Uterus (tissue), 4 donors: Measurements from ENCODE around the gene FAM114A2. TPM values are rescaled to one million over a fixed set of nuclear protein-coding genes. Genes with fewer than 3 reads are reported as not detected.

Source experiments
- DNase-seq, 2 donors: peaks; one replicate each; pipeline ENCODE4 v3.0.0-alpha.2; 2019 to 2020
- H3K27ac ChIP-seq, 2 donors: fragments of 200-600 bp; sonication (generic); 1 replicate in 1 of 2; 2 replicates in 1 of 2; pipeline ENCODE4 v1.5.1; 2016 to 2018
- H3K27me3 ChIP-seq, 2 donors: fragments of 200-600 bp; sonication (generic); one replicate each; pipeline ENCODE4 v1.5.1; 2018 to 2019; ENCODE audit warnings: control low read depth in 1 of 2
- H3K36me3 ChIP-seq, 2 donors: fragments of 200-600 bp; sonication (generic); one replicate each; pipeline ENCODE4 v1.5.1; 2019; ENCODE audit warnings: control low read depth in 1 of 2
- H3K4me1 ChIP-seq, 2 donors: fragments of 200-600 bp; sonication (generic); one replicate each; pipeline ENCODE4 v1.5.1; 2018 to 2019; ENCODE audit warnings: control low read depth in 1 of 2
- H3K4me3 ChIP-seq, 2 donors: fragments of 200-600 bp; sonication (generic); 1 replicate in 1 of 2; 2 replicates in 1 of 2; pipeline ENCODE4 v1.5.1; 2018 to 2019; ENCODE audit warnings: mild to moderate bottlenecking in 1 of 2
- H3K9me3 ChIP-seq, 2 donors: fragments of 200-600 bp; sonication (generic); one replicate each; pipeline ENCODE4 v1.5.1; 2019; ENCODE audit warnings: control low read depth in 1 of 2
- POLR2A ChIP-seq, 2 donors: fragments of 450-650 bp; IDR thresholded peaks; one replicate each; pipeline ENCODE4 v1.6.1; 2016; ENCODE audit warnings: antibody characterized with exemption in 2 of 2, mild to moderate bottlenecking in 1 of 2, moderate library complexity in 1 of 2
- intact Hi-C: fragments of 100-400 bp; cut with DNase I; formaldehyde crosslinking; loops from one replicate; pipeline ENCODE4 v1.15.1; 2023; ENCODE audit warnings: low total_unique reads
- total RNA-seq, 4 donors: library from RNA; depleted of rRNA in 3 of 4; stranded (reverse); fragments of >200 nt in 3 of 4; gene quantifications; one replicate each; pipeline versions ENCODE4 v1.1.0 to v1.2.4, GENCODE V29; 2014 to 2023
- TF ChIP-seq, protein P1 (sequence below), 4 experiments: fragments of 200-600 bp in 2 of 4; fragments of 450-650 bp in 2 of 4; sonication (generic) in 2 of 4; IDR thresholded peaks; one replicate each; pipeline ENCODE4 v1.5.1; 2016 to 2019; ENCODE audit warnings: antibody characterized with exemption in 4 of 4, mild to moderate bottlenecking in 2 of 4, moderate library complexity in 1 of 4
- donor health status: DM: yes; HTN: yes; CAD: no.

The FAM114A2 gene
- total RNA-seq, 4 donors from 2014 or later: 26.9 to 71.3 (median 43.9) TPM

DNA sequence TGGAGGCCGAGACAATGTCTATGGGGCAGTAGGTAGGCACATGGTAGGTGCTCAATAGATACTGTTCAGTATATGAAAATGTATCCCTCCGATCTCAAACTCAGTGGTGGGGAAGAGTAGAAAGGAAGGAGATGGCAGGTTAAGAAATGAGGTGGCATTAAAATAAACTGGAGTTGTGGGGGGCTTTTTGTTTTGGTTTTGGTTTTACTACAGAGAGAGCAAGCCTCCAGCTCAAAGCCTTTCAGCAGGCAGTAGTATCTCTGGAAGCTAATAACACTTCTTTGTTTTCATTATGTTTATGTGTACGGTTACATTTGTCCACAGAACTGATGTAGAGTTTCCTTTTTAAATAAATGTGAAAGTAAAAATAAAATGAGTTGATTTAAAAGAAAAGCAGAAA lies 8.6 kb upstream of the FAM114A2 start:
- H3K27ac ChIP-seq: no peak overlapping the region
- no peaks in the 10 kb centered on the region for H3K9me3 ChIP-seq
- H3K4me3 ChIP-seq: no peak overlapping the region
- DNase-seq: no peak
- no peaks in the 10 kb centered on the region for H3K4me1 ChIP-seq
- H3K36me3 ChIP-seq: no peaks in the 10 kb centered on the region
- TF ChIP-seq, protein P1, sequence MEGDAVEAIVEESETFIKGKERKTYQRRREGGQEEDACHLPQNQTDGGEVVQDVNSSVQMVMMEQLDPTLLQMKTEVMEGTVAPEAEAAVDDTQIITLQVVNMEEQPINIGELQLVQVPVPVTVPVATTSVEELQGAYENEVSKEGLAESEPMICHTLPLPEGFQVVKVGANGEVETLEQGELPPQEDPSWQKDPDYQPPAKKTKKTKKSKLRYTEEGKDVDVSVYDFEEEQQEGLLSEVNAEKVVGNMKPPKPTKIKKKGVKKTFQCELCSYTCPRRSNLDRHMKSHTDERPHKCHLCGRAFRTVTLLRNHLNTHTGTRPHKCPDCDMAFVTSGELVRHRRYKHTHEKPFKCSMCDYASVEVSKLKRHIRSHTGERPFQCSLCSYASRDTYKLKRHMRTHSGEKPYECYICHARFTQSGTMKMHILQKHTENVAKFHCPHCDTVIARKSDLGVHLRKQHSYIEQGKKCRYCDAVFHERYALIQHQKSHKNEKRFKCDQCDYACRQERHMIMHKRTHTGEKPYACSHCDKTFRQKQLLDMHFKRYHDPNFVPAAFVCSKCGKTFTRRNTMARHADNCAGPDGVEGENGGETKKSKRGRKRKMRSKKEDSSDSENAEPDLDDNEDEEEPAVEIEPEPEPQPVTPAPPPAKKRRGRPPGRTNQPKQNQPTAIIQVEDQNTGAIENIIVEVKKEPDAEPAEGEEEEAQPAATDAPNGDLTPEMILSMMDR (IDR thresholded peaks at IDR 0.05): no peak
- TF ChIP-seq POLR2A (IDR thresholded peaks at IDR 0.05): no peak
- intact Hi-C loops: no loop called here
- H3K27me3 ChIP-seq: no peaks in the 10 kb centered on the region

DNA sequence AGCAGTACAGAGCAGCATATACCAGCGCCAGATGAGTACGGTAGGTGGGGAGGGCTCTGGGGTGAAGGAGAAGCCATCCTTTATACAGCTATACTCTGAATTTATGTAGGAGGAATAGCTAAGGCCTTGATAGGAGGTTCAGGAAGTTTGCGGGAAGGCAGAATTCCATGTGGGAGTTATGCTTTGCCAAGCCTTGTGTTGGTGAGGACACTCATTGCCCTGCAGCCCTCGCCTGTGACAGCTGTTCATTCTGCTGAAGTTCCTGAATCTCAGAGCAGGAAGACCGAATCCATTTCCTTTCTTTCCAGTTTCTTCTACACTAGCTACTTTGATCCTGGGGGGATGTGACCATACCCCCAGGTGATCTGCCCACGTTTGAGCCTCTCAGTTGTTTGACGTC lies 7.8 kb upstream of the FAM114A2 start:
- TF ChIP-seq, protein P1 (IDR thresholded peaks at IDR 0.05): no peak
- no peak for TF ChIP-seq POLR2A (IDR thresholded peaks at IDR 0.05)
- Histone ChIP-seq H3K27me3 (no peaks in the 10 kb centered on the region), H3K4me1 (no peaks in the 10 kb centered on the region), H3K9me3 (no peaks in the 10 kb centered on the region), H3K36me3 (no peaks in the 10 kb centered on the region), H3K4me3 (no peak overlapping the region), H3K27ac (no peak overlapping the region)
- DNase-seq: no peak
- intact Hi-C loops: no loop called here

DNA sequence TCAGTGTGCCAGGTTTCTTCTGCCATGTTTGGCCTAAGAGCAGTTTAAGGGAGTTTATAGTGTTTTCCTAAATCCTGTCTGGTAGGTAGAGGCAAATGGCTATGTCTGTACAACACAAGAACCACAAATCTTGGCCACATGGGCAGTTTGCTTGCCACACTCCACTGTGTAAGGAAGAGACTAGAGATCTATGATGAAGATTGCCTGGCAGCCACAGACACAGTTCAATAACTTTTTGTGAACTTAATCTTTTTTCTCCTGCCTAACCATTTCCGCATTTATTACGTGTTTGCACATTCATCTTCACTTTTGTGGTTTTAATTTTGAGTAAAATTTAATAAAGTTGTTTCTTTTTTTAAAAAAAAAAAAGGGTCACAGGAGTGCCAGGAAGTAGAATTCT lies 5.9 kb upstream of the FAM114A2 start:
- Histone ChIP-seq H3K27ac (no peak overlapping the region), H3K9me3 (no peaks in the 10 kb centered on the region), H3K27me3 (no peaks in the 10 kb centered on the region), H3K4me1 (peaks cover 0 to 9% of the 10 kb centered on the region in 2 donors), H3K4me3 (no peak overlapping the region), H3K36me3 (no peaks in the 10 kb centered on the region)
- TF ChIP-seq, protein P1 (IDR thresholded peaks at IDR 0.05): no peak
- no peak for TF ChIP-seq POLR2A (IDR thresholded peaks at IDR 0.05)
- DNase-seq: no peak
- intact Hi-C loops: no loop called here

DNA sequence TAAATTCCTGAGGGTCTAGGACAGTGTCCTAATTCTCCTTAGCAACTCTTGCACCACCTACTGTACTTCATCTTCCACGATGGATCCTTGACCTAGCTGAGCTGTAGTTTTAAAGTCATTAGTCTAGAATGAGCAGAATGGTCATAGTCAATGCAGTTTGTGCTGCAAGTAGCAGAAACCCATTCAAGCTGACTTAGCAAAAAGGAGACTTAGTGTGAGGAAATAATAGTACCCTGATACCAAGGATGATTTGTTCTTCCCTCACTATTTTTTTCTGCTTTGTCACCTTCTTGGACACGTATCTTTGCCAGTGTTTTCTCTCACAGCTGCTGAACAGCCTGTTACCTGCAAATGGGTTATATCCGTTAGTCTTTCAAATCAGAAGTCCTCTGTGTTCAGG lies 5.4 kb upstream of the FAM114A2 start:
- Histone ChIP-seq H3K4me1 (peaks cover 0 to 9% of the 10 kb centered on the region in 2 donors), H3K9me3 (no peaks in the 10 kb centered on the region), H3K27me3 (no peaks in the 10 kb centered on the region), H3K36me3 (no peaks in the 10 kb centered on the region), H3K27ac (no peak overlapping the region), H3K4me3 (no peak overlapping the region)
- no peak for DNase-seq
- intact Hi-C loops: no loop called here
- no peak for TF ChIP-seq POLR2A (IDR thresholded peaks at IDR 0.05)
- TF ChIP-seq, protein P1 (IDR thresholded peaks at IDR 0.05): no peak

DNA sequence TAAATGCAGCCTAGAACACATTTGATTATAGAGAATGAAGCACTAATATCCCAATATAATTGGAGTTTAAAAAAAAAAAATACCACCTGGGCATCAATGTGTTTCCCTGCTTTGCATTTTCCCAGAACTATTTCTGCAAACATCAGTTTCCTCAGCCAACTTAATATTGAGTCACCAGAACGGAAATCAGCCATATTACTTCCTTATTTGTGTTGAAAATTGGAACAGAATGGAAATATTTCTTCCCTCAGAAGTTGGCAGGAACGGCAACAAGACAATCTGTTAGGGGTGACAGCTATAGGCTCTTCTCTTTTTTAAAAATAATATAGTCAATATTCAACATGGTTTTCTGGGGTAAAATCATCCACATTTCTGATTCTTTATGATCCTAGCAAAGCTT lies 4.1 kb upstream of the FAM114A2 start:
- no peak overlapping the region for H3K4me3 ChIP-seq
- H3K27ac ChIP-seq: peak overlapping the region; percentile 12 to 20
- TF ChIP-seq, protein P1 (IDR thresholded peaks at IDR 0.05): no peak
- no peak for TF ChIP-seq POLR2A (IDR thresholded peaks at IDR 0.05)
- peaks cover 0 to 9% of the 10 kb centered on the region in 2 donors for H3K4me1 ChIP-seq
- no peaks in the 10 kb centered on the region for H3K36me3 ChIP-seq
- no peaks in the 10 kb centered on the region for H3K9me3 ChIP-seq
- DNase-seq: no peak
- intact Hi-C loops: no loop called here
- H3K27me3 ChIP-seq: no peaks in the 10 kb centered on the region
